CD4-positive, alpha-beta T cell treated with Interleukin-15 for 1 hour (primary cell): ENCODE results near the gene TMEM187.
A peak's percentile ranks its signal among the peaks of the same experiment; 100 is the strongest.

Experiments
- DNase-seq: peaks from one replicate; pipeline ENCODE4 v3.0.0-alpha.2; 2020

Gene TMEM187

DNA sequence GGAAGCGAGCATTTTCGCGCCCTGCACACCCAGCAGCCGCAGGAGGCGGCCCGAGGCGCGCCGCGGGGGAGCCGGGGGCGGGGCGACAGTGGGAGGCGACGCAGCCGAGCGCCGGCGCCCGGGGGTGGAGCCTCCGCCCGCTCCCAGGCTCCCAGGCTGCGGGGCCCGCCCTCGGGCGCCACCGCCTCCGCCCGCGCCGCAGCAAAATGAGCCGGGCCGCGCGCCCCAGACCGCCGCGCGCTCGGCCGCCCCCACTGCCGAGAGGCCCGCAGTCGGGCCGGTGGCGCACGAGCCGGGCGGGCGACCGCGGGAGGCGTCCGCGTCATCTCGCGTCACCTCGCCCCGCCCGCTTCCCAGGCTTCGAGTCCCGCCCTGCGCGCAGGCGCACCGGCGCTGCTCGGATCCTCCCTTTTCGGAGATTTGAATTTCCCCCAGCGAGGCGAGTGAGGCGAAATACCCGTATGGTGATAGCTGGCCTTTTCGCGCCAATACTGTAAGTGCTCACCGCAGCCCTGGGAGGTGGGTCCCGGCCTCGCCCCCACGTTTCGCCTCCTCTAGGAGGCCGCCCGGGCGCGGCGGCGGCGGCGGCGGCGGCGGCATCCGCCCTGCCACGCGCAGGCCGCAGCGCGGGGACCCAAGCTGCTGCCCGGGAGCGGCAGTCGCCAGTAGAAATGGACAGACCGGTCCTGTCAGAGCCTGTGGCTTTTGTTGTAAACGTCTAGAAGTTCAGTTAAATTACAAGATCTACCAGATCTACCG is at the start of gene TMEM187:
Gene TMEM187 (plus strand): TSS at position 387 of the 759 bp plus-strand sequence. CDS start 9,309 bp downstream, outside the sequence.
- DNase-seq, result peak; percentile 90

DNA sequence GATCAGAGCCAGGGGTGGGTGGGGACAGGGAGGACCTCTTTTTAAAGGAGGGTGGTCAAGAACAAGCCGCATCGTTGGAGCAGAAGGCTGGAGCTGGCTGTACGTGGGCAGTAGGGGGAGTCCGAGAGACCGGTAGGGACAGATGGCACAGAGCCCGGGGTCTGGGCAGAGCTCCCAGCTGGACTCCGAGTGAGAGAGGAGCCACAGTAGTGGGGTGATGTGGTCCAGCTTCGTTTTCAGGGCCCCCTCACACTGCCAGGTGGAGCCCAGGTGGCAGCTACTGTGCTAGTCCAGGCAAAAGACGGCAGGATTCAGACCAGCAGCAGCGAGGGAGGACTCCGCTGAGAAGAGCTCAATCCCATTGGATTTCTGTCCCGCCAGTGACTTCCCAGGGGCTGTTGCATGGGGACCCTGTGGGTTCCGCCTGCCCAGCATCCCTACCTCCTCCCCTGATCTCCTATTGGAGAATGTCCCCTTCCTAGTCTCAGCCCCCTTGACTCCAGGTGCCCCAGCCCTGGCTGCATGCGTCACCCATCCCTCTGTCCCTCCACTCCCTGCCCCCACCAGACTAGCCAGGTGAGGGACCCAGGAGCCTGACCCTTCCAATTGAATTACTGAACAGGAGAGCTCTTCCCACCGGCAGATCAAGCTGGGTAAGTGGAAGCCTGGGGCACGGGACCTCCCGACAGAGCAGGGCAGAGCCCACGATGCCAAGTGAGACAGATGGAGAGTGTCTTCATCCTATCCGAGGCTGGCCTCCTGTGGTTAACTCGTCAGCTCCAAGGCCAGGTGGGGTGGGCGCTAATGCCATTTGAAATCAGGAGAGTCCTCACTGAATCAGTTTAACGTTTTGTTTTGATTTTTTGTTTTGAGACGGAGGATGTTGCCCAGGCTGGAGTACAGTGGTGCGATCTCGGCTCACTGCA is 49.4 kb upstream of the TMEM187 start:
- DNase-seq, result no peak

GRCh38 chrX:153924149-153924861 is 48.2 kb upstream of the TMEM187 start:
- peak; percentile 68 for DNase-seq

DNA sequence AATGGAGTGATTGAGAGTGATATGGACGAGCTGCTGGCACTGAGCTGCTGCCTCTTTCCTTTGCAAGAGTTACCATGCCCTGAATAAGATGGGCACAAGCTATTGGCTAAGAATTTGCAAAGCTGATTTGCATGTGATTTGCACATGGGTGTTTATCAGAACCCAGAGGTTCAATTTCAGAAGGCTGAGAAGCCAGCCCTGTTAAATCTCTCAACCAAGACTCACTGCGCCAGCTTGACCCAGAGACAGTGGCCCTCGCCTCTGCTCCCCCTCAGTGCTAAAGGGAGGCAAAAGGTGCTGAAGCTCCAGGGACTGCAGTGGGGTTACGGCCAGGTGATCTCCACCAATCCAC is 47.2 kb upstream of the TMEM187 start:
- no peak for DNase-seq

GRCh38 chrX:153925739-153926551 is 46.6 kb upstream of the TMEM187 start, which contains the start of gene ARHGAP4:
Gene ARHGAP4 (minus strand): TSS chrX:153926264. CDS start chrX:153926202, 62 bp downstream.
- peak; percentile 36 for DNase-seq

DNA sequence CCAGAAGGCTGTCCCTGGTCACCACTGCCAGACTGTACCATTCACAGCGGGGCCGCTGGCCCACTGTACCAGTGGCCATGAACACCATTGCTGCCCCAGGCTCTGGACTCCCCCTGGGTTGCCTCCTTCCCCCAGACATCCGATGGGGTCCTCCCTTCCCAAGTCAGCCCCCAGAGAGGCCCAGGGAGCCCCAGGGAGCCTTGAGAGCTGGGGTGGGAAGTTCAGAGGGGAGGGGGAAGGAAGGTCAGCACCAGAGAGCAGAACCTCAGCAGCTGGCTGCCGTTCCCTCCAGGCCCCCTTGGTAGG is 46.0 kb upstream of the TMEM187 start:
- DNase-seq, result no peak

GRCh38 chrX:153926858-153927671 is 45.5 kb upstream of the TMEM187 start:
- peak; percentile 91 for DNase-seq

DNA sequence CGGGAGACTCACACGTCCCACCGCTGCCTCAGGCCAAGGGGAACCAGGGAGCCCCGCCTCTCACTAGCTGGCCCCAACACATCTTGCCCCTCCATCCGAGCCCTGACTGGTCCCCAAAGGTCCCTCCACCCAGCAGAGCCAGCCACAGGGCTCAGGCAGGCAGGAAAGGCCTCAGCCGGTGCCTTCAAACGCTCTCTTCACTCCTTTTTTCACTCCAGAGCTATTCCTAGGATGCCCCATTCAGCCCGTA is 45.0 kb upstream of the TMEM187 start:
- no peak for DNase-seq

- peak; percentile 99 for DNase-seq
Observed at GRCh38 chrX:153927922-153928760, 44.4 kb upstream of the TMEM187 start.

DNA sequence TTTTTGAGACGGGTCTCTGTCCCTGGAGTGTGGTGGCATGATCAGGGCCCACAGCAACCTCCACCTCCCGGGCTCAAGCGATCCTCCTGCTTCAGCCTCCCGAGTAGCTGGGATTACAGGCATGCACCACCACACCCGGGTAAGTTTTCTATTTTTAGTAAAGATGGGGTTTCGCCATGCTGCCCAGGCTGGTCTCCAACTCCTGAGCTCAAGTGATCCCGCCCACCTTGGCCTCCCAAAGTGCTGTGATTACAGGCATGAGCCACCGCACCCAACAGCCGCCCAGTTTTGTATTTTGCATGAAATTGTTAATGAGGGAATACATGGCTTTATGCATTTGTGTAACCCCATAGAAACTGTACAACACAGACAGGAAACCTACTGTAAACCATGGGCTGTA is 43.7 kb upstream of the TMEM187 start:
- no peak for DNase-seq

DNA sequence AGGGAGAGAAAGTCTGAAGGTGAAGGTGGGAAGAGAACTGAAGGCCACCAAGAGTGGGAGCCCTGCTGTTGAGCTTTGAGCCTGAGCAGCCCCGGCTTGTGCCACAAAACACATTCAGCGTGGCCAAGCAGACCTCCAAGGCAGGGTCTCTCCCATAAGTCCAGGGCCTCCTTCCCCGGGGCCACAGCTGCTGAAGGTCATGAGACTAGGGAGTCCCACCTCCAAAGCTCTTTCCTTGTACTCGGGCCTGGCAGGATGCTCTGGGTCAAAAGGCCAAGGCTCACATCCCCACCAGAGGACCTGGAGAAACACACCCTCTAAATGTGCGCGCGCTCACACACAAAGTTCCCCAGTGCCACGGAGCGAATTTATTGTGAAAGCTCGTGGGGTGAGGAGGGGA is 43.0 kb upstream of the TMEM187 start:
- DNase-seq, result no peak

DNA sequence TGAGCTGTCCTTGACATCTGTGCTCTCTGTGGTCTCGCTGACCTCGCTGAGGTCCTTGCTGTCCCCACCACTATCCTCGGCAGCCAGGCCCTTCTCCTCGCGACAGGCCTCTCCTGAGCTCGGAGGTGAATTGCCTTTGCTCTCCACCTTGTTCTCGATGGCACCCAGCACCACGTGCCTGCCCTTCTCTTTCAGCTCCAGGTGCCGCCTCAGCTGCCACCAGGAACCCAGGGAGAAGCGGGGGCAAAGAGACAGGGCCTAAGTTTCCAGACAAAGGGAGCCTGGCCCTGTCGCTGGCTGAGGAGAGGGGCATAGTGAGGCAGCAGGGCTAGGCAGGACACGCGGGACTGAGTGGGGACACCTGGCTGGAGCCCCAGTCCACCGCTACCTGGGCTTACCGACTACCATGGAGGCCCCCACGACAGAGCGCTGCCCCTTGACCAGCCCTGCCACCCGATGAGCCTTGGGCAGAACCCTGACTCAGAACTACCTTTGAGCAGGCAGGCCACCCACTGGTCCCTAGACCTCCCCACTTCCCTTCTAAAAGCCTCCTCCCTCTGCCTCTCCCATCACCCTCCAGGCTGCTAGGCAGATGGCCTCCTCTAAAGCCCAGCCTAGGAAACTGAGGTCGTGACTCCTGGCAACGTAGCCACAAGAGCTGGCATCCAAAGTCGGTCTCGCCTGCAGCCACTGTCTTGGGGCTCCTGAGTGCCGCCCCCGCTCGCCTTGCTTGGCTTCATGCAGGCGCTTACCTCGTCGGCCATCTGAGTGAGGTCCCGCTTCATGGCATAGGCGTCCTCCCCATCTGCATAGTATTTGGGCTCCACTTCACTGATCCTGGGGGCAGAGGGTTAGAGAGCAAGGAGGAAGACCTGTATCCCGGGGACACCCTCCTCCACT is 42.3 kb upstream of the TMEM187 start:
- DNase-seq, result no peak

DNA sequence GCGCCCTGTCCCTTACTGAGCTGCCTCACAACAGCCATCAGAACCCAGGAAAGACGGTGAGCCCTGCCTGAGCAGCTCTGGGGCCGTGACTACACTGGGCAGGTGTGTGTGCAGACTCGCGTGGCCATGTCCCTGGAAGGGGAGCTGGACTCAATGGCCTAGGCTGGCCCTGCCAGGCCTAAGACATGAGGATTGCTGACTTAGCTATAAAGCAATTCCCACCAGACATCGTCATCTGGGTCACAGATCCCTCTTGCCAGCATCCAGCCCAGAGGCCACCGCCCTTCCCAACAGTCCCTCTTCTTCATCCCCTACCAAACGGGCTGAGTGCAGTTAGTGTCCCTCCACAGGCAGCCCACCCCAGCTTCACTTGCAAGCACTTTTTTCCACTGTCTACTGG is 41.4 kb upstream of the TMEM187 start:
- DNase-seq, result no peak

GRCh38 chrX:153931748-153932147 is 40.8 kb upstream of the TMEM187 start:
- no peak for DNase-seq

DNA sequence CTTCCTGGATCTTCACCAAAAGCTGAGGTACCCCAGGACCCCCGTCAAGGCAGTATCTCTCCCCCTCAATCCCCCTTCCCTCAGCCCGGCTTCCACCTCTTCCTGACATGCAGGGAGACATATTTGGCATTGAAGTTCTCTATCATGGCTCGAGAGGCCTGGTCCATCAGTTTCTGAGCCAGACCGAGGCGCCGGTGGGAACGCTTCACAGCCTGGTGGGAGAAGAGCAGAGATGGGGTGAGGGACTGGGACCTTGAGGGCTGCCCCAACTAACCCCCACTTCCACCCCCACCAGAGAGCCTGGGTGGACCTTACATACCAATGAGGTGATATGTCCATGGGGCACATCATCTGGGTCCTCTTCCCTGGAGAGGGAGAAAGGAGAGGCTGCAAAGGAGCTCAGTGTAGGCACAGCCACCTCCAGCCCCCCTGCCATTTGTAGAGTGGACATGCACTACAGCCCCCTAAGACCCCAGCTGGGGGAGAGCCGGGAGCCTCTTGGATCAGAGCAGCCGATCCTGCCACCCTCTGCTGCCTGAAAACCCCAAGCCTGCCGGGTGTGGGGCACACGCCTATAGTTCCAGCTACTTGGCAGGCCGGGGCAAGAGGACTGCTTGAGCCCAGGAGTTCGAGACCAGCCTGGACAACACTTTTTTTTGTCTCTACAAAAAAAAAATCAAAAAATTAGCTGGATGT is 40.2 kb upstream of the TMEM187 start:
- no peak for DNase-seq

DNA sequence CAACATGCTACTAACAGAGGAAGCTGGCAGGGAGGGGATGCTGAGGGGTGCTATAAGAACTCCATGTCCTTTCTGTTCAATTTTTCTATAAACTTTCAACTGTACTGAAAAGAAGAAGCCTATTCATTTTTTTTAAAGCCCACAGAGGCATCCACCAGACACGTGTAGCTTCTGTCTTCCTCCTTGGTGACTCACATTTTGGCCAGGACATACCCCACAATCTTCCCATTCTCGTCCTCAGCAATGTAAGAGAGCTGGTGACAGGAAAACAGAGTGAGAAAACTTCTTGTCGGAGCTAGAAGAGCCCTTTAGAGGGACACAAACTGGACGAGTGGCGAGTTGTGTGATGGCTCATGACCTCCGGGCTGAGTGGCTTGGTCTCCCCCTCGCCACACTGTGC is 38.8 kb upstream of the TMEM187 start:
- DNase-seq, result no peak

- no peak for DNase-seq
Observed at GRCh38 chrX:153934148-153934761, 38.3 kb upstream of the TMEM187 start.

DNA sequence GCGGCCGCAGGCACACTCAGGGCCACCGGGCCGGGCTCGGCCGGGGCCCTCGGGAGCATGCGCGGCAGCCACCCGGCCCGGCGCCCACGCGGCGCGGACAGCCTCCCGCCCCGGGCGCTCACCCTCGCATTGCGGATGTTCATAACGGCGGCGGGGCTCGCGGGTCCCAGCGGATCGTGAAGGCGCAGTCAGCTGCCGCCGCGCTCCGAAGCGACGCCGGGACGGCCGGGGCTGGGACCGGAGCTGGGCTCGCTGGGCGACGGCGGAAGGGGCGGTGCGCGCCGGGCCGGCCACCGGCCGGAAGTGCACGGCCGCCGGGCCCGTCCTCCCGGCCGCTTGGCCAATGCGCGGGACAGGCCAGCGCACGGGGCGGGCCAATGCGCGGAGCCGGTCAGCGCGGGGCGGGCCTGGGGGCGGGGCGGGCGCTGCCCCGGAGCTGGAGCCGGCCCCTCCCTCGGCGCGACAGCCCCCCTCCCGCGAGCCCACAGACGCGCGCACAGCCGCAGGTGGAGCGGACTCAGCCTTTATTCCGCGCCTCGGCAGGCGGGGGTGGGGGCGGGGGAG is 37.7 kb upstream of the TMEM187 start, which contains the start of gene NAA10:
Gene NAA10 (minus strand): TSS at position 276 of the 564 bp plus-strand sequence. CDS start 133 bp downstream, at position 143.
- peak; percentile 72 for DNase-seq
